ENCODE results near the gene KIF27.
"Not testable (repeated sequence)": the region's sequence is repeated elsewhere in the genome, so short reads cannot be mapped to it uniquely, and the experiment has no call there.

KIF27 gene

GRCh38 chr9:83932011-83932410 is 10.8 kb upstream of the KIF27 start:
- DNase-seq (ENCODE audit: low read depth, low spot score) = no peak

GRCh38 chr9:83930881-83931280 is 9.6 kb upstream of the KIF27 start:
- DNase-seq (ENCODE audit: low read depth, low spot score) = no peak

DNA sequence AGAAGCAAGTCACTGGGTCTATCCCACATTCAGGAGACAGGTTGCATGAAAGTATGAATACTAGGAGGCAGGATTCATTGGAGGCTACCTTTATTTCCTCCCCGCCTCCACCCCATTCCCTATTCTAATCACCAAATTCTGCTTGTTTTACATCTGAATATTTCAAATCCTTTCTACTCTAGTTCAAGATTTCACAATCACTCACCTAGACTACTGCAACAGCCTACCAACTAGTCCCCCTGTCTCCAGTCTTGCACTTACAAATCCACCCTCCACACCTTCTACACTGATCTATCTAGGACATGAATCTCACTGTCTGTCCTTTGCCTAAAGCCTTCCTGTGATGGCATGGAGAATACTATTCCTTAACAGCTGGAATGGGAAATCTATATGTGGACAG is 6.4 kb upstream of the KIF27 start:
- DNase-seq (ENCODE audit: low read depth, low spot score) = no peak

DNA sequence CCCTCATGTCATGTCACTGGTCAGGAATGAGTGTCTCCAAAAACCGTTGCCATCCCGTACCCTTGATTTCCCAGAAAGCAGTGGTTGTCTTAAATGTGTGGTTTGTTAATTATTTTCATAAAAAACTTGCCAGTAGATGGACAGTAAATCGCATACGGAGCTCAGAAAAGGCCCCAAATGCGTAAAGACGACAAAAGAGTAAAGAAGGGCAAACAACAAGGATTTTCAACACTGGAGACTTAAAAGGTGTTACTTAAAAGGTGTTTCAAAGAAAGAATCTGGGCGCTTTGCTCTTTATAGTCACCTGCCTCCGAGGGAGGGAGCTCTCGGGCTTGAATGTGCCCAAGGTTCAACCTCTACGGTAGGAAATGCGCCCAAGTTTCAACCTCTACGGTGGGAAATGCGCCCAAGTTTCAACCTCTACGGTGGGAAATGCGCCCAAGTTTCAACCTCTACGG is 734 bp downstream of the KIF27 start:
- DNase-seq (ENCODE audit: low read depth, low spot score) = no peak

- no peak for DNase-seq (ENCODE audit: low read depth, low spot score)
These were observed 2.1 kb downstream of the KIF27 start for GRCh38 chr9:83919111-83919510.

DNA sequence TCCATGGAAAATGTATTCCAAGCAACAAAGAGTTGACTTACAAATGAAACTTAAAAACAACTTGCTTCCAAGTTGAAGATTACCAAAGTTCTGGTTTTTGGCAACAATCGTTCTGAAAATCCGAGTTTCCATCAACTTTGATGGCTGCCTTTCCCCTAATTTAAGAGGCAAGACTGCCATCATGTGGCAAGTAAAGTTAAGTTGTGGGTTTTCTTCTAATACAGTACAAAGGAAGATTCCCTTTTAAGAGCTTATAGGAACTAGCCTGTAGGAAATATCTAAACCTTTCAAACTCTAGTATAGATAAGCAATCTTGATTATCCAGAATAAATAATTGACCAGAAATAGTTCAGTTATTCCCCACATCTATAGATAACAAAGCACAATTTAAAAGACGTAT is 9.0 kb downstream of the KIF27 start:
- DNase-seq (ENCODE audit: low read depth, low spot score) = not testable (repeated sequence)

DNA sequence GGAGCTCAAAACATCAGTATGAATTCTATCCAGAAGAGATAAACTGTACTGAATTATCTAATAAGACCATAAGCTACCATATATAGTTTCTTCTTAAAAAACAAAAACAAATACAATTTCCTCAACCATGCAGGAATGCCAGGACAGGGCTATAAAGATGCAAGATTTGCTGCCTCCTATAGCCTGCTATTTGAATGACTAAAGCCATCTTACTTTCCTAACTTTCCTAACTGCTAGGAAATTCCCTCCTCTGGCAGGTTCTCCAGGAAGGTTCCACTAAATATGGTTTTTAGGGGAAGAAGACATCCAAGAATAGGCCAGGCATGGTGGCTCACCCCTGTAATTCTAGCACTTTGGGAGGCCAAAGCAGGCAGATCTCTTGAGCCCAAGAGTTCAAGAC is 15.1 kb downstream of the KIF27 start:
- DNase-seq (ENCODE audit: low read depth, low spot score) = no peak

DNA sequence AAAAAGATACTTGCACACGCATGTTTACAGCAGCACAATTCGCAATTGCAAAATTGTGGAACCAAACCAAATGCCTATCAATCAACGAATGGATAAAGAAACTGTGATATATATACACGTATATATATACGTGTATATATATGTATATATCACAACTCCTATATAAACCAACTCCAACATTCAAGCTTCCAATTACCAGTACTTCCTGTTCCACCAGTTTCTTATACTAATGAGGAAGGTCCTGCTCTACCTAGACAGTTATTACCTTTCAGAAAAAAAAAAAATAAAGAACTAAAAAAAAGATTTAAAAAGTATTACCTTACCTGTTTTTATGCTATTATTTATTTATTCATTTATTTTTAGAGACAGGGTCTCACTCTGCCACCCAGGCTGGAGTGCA is 20.6 kb downstream of the KIF27 start:
- DNase-seq (ENCODE audit: low read depth, low spot score) = not testable (repeated sequence)

- not testable (repeated sequence) for DNase-seq (ENCODE audit: low read depth, low spot score)
These were observed 26.9 kb downstream of the KIF27 start for GRCh38 chr9:83894301-83894700.

DNA sequence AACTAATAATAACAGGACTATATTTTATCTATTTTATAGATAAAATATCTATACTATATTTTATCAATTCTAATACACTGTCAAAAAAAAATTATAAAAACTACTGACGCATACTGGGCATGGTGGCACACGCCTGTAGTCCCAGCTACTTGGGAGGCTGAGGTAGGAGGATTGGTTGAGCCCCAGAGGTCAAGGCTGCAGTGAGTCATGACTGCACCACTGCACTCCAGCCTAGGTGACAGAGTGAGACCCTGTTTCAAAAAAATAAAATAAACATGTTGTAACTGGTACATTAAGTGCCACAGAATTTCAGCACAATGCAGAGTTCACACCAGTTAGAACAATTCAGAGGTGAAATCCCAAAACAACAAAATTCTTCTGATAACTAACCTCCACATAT is 34.7 kb downstream of the KIF27 start:
- not testable (repeated sequence) for DNase-seq (ENCODE audit: low read depth, low spot score)

DNA sequence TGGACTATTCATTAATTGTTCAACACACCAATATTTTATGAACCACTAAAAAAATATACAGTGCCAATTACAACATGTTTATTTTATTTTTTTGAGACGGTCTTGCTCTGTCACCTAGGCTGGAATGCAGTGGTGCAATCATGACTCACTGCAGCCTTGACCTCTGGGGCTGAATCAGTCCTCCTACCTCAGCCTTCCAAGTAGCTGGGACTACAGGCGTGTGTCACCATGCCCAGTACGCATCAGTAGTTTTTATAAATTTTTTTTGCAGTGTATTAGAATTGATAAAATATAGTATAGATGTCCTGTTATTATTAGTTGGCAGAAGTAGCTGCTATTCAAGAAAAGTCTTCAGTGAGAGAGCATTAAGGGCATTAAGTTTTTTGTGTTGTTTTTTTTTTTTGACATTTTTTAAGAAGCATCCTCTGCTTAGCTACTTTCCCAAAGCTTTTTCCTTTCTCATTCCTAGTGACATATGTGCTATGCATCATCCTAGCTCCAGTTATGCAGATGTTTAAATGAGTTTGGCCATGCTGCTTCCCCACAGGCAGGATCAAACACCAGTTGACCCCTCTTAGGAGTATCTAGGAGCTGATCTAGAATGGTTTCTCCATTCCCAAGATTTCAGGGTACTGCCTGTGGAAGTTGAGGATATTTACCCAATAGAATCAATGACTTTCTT is 35.5 kb downstream of the KIF27 start:
- not testable (repeated sequence) for DNase-seq (ENCODE audit: low read depth, low spot score)

DNA sequence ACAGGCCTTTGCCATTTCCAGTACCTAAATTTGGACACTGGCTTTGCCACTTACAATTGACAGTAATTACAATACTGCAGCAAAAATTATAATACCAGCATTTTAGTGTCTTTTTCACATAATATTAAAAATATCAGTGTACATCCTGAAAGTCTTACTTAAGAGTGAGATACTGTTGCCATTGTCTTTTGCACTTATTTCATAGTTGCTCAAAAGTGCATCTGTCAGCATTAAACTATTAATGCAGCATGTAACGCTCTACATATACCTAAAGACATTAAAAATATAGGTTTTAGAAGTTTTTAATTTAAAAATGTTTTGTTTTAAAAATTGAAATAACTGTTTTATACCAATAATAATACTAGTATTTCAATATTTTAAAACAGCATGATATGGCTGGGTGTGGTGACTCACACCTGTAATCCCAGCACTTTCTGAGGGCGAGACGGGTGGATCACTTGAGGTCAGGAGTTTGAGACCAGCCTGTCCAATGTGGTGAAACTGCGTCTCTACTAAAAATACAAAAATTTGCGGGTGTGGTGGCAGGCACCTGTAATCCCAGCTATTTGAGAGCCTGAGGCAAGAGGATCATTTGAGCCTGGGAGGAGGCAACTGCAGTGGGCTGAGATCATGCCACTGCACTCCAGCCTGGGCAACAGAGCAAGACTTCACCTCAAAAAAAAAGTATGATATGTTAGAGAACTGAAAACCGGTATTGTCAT is 39.4 kb downstream of the KIF27 start:
- DNase-seq (ENCODE audit: low read depth, low spot score) = not testable (repeated sequence)

DNA sequence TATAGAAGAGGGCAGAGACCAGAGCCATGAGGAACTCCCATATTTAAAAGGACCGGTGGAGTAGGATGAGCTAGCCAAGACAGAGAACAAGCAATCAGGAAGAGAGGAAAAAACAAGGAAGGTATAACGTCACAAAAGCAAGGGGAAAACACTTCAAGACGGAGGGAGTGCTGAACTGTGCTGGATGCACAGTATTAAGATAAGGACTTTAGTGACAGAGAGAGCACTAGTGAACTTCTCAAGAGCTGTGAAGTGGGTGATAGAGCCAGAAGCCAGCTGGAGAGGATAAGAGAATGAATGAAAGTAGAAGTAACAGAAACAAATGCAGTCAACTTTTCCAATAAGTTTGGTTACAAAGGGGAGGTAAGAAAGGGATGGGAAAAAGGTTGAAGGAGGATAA is 45.7 kb downstream of the KIF27 start:
- DNase-seq (ENCODE audit: low read depth, low spot score) = not testable (repeated sequence)

GRCh38 chr9:83849895-83850294 is 71.3 kb downstream of the KIF27 start:
- not testable (repeated sequence) for DNase-seq (ENCODE audit: low read depth, low spot score)

GRCh38 chr9:83837070-83837643 is 84.1 kb downstream of the KIF27 start:
- not testable (repeated sequence) for DNase-seq (ENCODE audit: low read depth, low spot score)

DNA sequence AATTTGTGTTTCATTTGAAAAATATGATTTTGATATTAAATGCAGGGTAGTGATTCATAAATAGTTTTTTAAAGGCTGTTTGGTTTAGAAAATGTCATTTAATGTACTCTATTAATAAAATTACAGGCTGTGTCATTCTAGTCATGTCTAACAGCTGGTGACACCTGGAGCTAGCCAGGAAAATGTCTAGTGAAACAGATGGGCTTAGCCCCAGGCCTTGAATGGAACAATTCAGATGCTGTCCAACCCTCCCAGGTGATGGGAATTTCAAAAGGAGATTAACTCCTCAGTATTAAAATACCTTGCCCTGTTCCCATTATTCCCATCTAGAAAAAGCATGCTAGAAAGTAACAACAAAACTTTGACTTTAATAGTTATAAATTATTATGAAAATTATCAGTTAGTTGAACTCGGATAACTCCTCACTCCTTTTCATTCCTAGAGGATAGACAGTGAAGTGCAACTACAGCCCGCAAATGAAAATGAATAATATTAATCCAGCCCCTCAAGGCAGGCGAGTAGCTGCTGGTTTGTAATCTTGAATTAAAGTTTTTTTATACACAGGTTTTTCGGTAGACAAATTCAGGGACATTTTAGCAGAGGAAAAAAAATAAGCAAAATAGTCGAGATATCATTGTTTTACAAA is 90.7 kb downstream of the KIF27 start:
- DNase-seq (ENCODE audit: low read depth, low spot score) = not testable (repeated sequence)

- not testable (repeated sequence) for DNase-seq (ENCODE audit: low read depth, low spot score)
These were observed 96.1 kb downstream of the KIF27 start for GRCh38 chr9:83824986-83825623.

DNA sequence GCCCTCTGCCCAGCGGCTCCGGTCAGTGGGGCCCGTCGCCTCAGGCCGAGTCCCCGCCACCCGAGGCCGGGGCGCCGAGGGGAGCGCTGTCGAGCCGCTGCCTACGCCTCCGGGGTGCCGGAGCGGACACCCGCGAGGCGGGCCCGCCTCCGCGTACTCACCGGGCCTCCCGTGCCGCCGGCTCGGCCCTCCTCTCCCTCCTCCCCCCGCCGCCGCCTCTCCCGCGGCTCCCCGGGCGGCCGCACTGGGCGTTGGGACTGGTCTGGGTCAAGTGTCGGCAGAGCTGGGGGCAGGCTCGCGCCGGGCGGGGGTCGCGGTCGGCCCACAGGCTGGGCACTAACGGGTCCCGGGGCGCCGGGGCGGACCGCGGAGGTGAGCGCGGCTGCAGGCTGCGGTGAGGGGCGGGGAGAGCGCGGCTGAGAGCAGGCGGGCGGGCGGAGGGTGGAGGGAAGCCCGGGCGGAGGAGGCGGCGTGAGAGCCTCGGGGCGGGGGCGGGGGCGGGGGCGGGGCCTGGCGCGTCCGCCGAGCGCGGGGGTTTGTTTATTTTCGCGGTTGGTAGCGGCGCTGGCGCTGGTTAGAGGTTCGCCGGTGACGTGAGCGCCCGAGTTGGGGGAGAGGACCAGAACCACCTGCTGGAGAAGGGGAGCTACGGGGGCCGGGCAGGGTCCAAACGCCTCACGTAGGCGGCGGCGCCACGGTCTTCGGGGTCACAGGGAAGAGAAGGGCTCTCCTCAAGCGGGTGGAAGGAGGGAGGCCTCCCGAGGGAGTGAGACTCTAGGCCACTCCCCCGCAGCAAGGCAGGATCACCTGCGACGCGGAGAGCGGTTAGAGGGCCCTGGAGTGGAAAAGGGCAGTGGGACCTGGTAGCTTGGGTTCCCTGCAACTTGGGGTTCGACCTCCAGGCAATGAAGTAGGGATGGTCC is 103.6 kb downstream of the KIF27 start, which contains the start of gene GKAP1:
TSS of gene GKAP1 (minus strand) at position 414 of the 923 bp plus-strand sequence. CDS start 11,252 bp downstream, outside the sequence.
- not testable (repeated sequence) for DNase-seq (ENCODE audit: low read depth, low spot score)

DNA sequence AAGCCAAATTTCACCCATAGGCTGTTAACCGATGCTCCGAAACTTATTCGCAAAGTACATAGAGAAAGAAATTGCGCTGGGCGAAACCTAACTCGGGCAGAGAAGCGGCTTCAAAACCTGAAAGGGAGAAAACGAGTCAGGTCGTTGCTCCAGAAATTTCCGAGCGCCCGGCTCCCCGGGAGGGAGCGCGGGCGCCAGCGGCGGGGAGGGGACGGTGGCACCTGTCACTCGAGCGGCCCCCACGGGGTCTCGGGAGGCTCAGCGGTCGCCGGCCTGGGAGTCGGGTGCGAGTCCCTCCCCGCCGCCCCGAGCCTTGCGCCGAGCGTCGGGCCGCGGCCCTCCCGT is 104.2 kb downstream of the KIF27 start:
- not testable (repeated sequence) for DNase-seq (ENCODE audit: low read depth, low spot score)

DNA sequence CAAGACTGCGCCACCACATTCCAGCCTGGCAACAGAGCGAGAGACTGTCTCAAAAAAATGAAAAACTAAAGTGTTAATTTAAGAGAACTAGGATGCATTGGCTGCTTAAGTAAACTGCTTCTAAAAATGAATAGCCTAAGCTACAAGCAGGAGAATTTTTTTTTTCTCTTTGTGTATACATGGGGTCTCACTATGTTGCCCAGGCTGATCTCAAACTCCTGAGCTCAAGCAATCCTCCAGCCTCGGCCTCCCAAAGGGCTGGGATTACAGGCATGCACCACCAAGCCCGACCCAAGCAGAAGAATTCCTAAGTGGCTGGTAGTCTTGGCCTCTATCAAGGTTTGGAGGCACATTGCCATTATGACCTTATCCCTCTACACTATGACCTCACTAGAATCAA is 106.1 kb downstream of the KIF27 start:
- not testable (repeated sequence) for DNase-seq (ENCODE audit: low read depth, low spot score)

DNA sequence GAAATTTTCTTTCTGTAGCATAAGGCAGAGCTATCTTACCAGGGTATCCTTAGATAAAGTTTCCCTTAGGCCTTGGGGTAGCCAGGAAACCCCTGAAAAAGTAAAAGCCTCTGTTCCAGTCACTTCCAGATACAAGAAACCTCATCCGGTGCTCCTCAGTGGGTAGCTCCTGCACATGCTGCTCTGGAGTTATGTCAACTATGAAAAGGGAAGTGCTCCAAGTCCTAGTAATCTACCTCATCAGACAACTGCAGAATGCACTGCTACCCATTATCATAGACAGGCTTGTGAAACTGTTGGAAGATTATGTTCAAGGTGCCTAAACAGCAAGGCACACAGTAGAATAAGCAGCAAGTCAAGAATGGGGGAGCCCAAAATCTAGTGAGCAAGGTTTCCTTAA is 112.0 kb downstream of the KIF27 start:
- not testable (repeated sequence) for DNase-seq (ENCODE audit: low read depth, low spot score)

Measured in brain pericyte (primary cell).